Measurements from ENCODE around the gene SOCS4.

SOCS4 gene

DNA sequence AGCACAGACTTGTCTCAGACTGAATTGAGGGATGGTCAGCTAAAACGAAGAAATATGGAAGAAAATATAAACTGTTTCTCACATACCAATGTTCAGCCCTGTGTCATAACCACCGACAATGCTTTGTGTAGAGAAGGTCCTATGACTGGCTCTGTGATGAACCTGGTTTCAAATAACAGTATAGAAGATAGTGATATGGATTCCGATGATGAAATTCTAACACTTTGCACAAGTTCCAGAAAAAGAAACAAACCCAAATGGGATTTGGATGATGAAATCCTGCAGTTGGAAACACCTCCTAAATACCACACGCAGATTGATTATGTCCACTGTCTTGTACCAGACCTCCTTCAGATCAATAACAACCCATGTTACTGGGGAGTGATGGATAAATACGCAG lies 16.5 kb downstream of the SOCS4 start:
- no CpG with 5 or more reads among the region's 5 CpGs for WGBS, 2 donors (ENCODE audit: extremely low coverage in 2 of 2, insufficient read length in 2 of 2, insufficient replicate concordance in 1 of 2)
- no peak for DNase-seq (ENCODE audit: low spot score)

DNA sequence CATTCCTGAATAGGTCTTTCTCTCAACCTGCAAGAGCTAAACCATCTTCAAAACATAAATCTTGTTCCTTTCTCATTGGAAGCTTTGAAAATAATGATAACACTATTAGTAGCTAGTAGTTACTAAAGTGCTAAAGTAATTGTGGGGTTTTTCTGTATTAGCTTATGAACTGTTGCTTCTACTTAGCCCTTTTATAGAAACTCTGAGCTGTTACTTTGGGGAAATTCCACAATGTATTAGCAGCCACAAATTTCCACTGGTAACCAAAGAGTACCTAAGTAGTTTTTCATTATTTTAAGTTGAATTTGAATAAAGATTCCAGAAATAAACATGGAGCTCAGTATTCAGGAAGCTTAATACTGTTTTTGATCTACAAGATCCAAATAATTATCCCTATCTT lies 18.1 kb downstream of the SOCS4 start:
- no peak overlapping the region for H2AK5ac ChIP-seq (ENCODE audit: low read depth, low read length)
- no peak overlapping the region for H2BK12ac ChIP-seq (ENCODE audit: low read length)
- no peak overlapping the region for H3K4me2 ChIP-seq (ENCODE audit: insufficient read depth, low read length, poor library complexity, severe bottlenecking)
- no peak overlapping the region for H3K9ac ChIP-seq (ENCODE audit: low read depth, low read length, poor library complexity)
- H3K14ac ChIP-seq (ENCODE audit: low read length): no peak overlapping the region
- no peaks in the 10 kb centered on the region for H3K9me3 ChIP-seq (replicated peaks in 1 of 2; ENCODE audit: control insufficient read depth in 2 of 2, insufficient read depth in 1 of 2, low read depth in 1 of 2, low read length in 2 of 2)
- no peak for DNase-seq (ENCODE audit: low spot score)
- peaks cover 9 to 55% of the 10 kb centered on the region in 2 donors for H3K36me3 ChIP-seq (replicated peaks in 1 of 2; ENCODE audit: control insufficient read depth in 2 of 2, insufficient read depth in 2 of 2, low read length in 2 of 2)
- H3K4ac ChIP-seq (ENCODE audit: low read length): no peak overlapping the region
- no peak overlapping the region for H3K23ac ChIP-seq (ENCODE audit: low read depth, low read length, poor library complexity)
- no peak overlapping the region for H2BK5ac ChIP-seq (ENCODE audit: low read length)
- H4K8ac ChIP-seq (ENCODE audit: low read depth, low read length): no peak overlapping the region
- no peaks in the 10 kb centered on the region for H3K79me1 ChIP-seq (ENCODE audit: low read depth, low read length)
- H3K18ac ChIP-seq (ENCODE audit: low read length): no peak overlapping the region
- no peak overlapping the region for H2BK120ac ChIP-seq (ENCODE audit: low read depth, low read length)
- H2BK15ac ChIP-seq (ENCODE audit: low read length): no peak overlapping the region
- H3K4me1 ChIP-seq (ENCODE audit: control insufficient read depth in 2 of 2, insufficient read depth in 1 of 2, low read depth in 1 of 2, low read length in 2 of 2): no peaks in the 10 kb centered on the region
- H4K91ac ChIP-seq (ENCODE audit: low read depth, low read length, poor library complexity): no peak overlapping the region
- H3K4me3 ChIP-seq (ENCODE audit: low read length in 2 of 2): no peak overlapping the region
- no peaks in the 10 kb centered on the region for H3K27me3 ChIP-seq (ENCODE audit: control insufficient read depth in 3 of 3, insufficient read depth in 3 of 3, low read depth in 1 of 3, low read length in 3 of 3)
- no peak overlapping the region for H2AFZ ChIP-seq (ENCODE audit: low read length)
- no peak overlapping the region for H3K27ac ChIP-seq (replicated peaks; ENCODE audit: low read length)

More for the DNA sequence above, 16.5 kb downstream of the SOCS4 start:
- H4K8ac ChIP-seq (ENCODE audit: low read depth, low read length): no peak overlapping the region
- H4K91ac ChIP-seq (ENCODE audit: low read depth, low read length, poor library complexity): no peak overlapping the region
- H3K27ac ChIP-seq (replicated peaks; ENCODE audit: low read length): no peak overlapping the region
- no peak overlapping the region for H2BK5ac ChIP-seq (ENCODE audit: low read length)
- peaks cover 9 to 69% of the 10 kb centered on the region in 2 donors for H3K36me3 ChIP-seq (replicated peaks in 1 of 2; ENCODE audit: control insufficient read depth in 2 of 2, insufficient read depth in 2 of 2, low read length in 2 of 2)
- no peaks in the 10 kb centered on the region for H3K4me1 ChIP-seq (ENCODE audit: control insufficient read depth in 2 of 2, insufficient read depth in 1 of 2, low read depth in 1 of 2, low read length in 2 of 2)
- H2BK12ac ChIP-seq (ENCODE audit: low read length): no peak overlapping the region
- no peak overlapping the region for H3K4ac ChIP-seq (ENCODE audit: low read length)
- no peak overlapping the region for H3K4me2 ChIP-seq (ENCODE audit: insufficient read depth, low read length, poor library complexity, severe bottlenecking)
- H3K27me3 ChIP-seq (ENCODE audit: control insufficient read depth in 3 of 3, insufficient read depth in 3 of 3, low read depth in 1 of 3, low read length in 3 of 3): no peaks in the 10 kb centered on the region
- H2AFZ ChIP-seq (ENCODE audit: low read length): no peak overlapping the region
- no peak overlapping the region for H3K4me3 ChIP-seq (ENCODE audit: low read length in 2 of 2)
- no peak overlapping the region for H3K14ac ChIP-seq (ENCODE audit: low read length)
- H3K23ac ChIP-seq (ENCODE audit: low read depth, low read length, poor library complexity): no peak overlapping the region
- no peaks in the 10 kb centered on the region for H3K79me1 ChIP-seq (ENCODE audit: low read depth, low read length)
- H2BK120ac ChIP-seq (ENCODE audit: low read depth, low read length): no peak overlapping the region
- H3K9me3 ChIP-seq (replicated peaks in 1 of 2; ENCODE audit: control insufficient read depth in 2 of 2, insufficient read depth in 1 of 2, low read depth in 1 of 2, low read length in 2 of 2): no peaks in the 10 kb centered on the region
- no peak overlapping the region for H3K18ac ChIP-seq (ENCODE audit: low read length)
- H2AK5ac ChIP-seq (ENCODE audit: low read depth, low read length): no peak overlapping the region
- no peak overlapping the region for H2BK15ac ChIP-seq (ENCODE audit: low read length)
- no peak overlapping the region for H3K9ac ChIP-seq (ENCODE audit: low read depth, low read length, poor library complexity)

DNA sequence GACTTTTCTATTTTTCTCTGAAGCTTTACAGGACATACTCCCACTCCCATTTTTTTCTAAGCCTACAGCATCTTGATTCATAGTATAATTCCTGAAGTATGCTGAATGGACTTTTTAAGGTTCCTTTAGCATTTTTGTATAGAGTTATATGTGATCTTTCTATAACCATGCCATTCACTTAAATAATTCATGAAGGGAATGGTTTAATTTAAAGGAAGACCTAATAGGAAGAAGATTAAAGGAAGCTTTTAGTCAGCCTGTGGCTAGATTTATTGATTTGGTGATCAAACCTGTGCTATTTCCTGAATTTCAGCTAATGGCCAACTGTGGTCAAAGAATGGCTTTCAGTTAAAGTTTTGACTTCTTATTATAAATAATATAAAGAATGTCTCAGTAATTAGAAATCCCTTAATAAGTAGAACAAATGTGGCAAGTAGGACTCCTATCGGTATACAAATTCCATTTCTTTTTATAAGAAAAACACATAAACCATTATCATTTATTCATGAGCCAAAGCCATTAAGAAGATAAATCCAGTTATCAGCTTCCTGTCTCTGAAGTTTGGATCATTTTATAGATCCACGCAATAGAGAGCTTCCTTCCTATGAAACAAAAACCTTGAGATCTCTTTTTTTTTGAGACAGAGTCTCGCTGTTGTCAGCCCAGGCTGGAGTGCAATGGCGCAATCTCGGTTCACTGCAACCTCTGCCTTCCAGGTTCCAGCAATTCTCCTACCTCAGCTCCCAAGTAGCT lies 20.4 kb downstream of the SOCS4 start:
- Histone ChIP-seq H3K4me3 (ENCODE audit: low read length in 2 of 2) (no peak overlapping the region), H2AFZ (ENCODE audit: low read length) (no peak overlapping the region), H4K8ac (ENCODE audit: low read depth, low read length) (no peak overlapping the region), H3K4me1 (ENCODE audit: control insufficient read depth in 2 of 2, insufficient read depth in 1 of 2, low read depth in 1 of 2, low read length in 2 of 2) (peaks cover 3% of the 10 kb centered on the region in 2 donors), H2AK5ac (ENCODE audit: low read depth, low read length) (no peak overlapping the region), H2BK5ac (ENCODE audit: low read length) (no peak overlapping the region), H3K27me3 (ENCODE audit: control insufficient read depth in 3 of 3, insufficient read depth in 3 of 3, low read depth in 1 of 3, low read length in 3 of 3) (no peaks in the 10 kb centered on the region), H3K23ac (ENCODE audit: low read depth, low read length, poor library complexity) (no peak overlapping the region), H3K79me1 (ENCODE audit: low read depth, low read length) (peaks cover 4% of the 10 kb centered on the region), H3K36me3 (replicated peaks in 1 of 2; ENCODE audit: control insufficient read depth in 2 of 2, insufficient read depth in 2 of 2, low read length in 2 of 2) (peaks cover 9 to 39% of the 10 kb centered on the region in 2 donors), H2BK15ac (ENCODE audit: low read length) (no peak overlapping the region), H2BK12ac (ENCODE audit: low read length) (no peak overlapping the region), H3K14ac (ENCODE audit: low read length) (no peak overlapping the region), H2BK120ac (ENCODE audit: low read depth, low read length) (no peak overlapping the region), H3K9me3 (replicated peaks in 1 of 2; ENCODE audit: control insufficient read depth in 2 of 2, insufficient read depth in 1 of 2, low read depth in 1 of 2, low read length in 2 of 2) (no peaks in the 10 kb centered on the region), H4K91ac (ENCODE audit: low read depth, low read length, poor library complexity) (no peak overlapping the region), H3K9ac (ENCODE audit: low read depth, low read length, poor library complexity) (no peak overlapping the region), H3K18ac (ENCODE audit: low read length) (no peak overlapping the region), H3K4ac (ENCODE audit: low read length) (no peak overlapping the region), H3K27ac (replicated peaks; ENCODE audit: low read length) (no peak overlapping the region), H3K4me2 (ENCODE audit: insufficient read depth, low read length, poor library complexity, severe bottlenecking) (no peak overlapping the region)
- WGBS, 2 donors (ENCODE audit: extremely low coverage in 2 of 2, insufficient read length in 2 of 2, insufficient replicate concordance in 1 of 2): no CpG with 5 or more reads among the region's 5 CpGs
- no peak for DNase-seq (ENCODE audit: low spot score)

DNA sequence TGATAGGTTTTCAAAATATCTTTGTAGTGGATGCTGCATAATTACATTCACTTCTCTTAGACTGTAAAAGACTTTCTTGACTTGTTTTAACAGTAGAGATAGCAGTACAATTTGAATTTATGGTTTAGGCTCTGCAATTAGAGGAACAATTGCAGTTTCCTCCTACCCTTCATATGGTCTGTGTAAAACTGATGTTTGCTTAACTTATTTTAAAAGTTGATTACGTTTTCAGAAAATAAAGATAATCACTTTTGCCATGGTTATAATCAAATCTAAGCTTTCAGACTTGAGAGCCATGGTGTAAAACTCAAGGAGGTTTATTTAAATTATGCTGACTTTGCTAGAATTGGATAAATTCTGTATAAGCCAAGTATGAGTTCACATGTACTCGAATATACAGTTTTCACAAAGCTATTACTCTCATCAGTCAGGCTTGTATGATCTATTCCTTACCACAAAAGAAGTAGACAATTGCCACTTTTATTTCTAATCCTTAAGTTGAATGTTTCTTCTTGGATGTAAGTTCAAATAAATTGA lies 21.9 kb downstream of the SOCS4 start:
- no peak overlapping the region for H2BK15ac ChIP-seq (ENCODE audit: low read length)
- H2AFZ ChIP-seq (ENCODE audit: low read length): no peak overlapping the region
- peaks cover 6 to 12% of the 10 kb centered on the region in 2 donors for H3K4me1 ChIP-seq (ENCODE audit: control insufficient read depth in 2 of 2, insufficient read depth in 1 of 2, low read depth in 1 of 2, low read length in 2 of 2)
- H3K27ac ChIP-seq (replicated peaks; ENCODE audit: low read length): no peak overlapping the region
- H4K91ac ChIP-seq (ENCODE audit: low read depth, low read length, poor library complexity): no peak overlapping the region
- H3K4ac ChIP-seq (ENCODE audit: low read length): no peak overlapping the region
- H3K36me3 ChIP-seq (replicated peaks in 1 of 2; ENCODE audit: control insufficient read depth in 2 of 2, insufficient read depth in 2 of 2, low read length in 2 of 2): peaks cover under 1 to 39% of the 10 kb centered on the region in 2 donors
- H3K23ac ChIP-seq (ENCODE audit: low read depth, low read length, poor library complexity): no peak overlapping the region
- H2BK120ac ChIP-seq (ENCODE audit: low read depth, low read length): no peak overlapping the region
- H4K8ac ChIP-seq (ENCODE audit: low read depth, low read length): no peak overlapping the region
- peaks cover 0 to 2% of the 10 kb centered on the region in 2 donors for H3K9me3 ChIP-seq (replicated peaks in 1 of 2; ENCODE audit: control insufficient read depth in 2 of 2, insufficient read depth in 1 of 2, low read depth in 1 of 2, low read length in 2 of 2)
- H2AK5ac ChIP-seq (ENCODE audit: low read depth, low read length): no peak overlapping the region
- H2BK12ac ChIP-seq (ENCODE audit: low read length): no peak overlapping the region
- no peak overlapping the region for H3K14ac ChIP-seq (ENCODE audit: low read length)
- no peaks in the 10 kb centered on the region for H3K27me3 ChIP-seq (ENCODE audit: control insufficient read depth in 3 of 3, insufficient read depth in 3 of 3, low read depth in 1 of 3, low read length in 3 of 3)
- no peak overlapping the region for H3K4me2 ChIP-seq (ENCODE audit: insufficient read depth, low read length, poor library complexity, severe bottlenecking)
- peaks cover 4% of the 10 kb centered on the region for H3K79me1 ChIP-seq (ENCODE audit: low read depth, low read length)
- no CpG with 5 or more reads among the region's 2 CpGs for WGBS, 2 donors (ENCODE audit: extremely low coverage in 2 of 2, insufficient read length in 2 of 2, insufficient replicate concordance in 1 of 2)
- no peak overlapping the region for H2BK5ac ChIP-seq (ENCODE audit: low read length)
- no peak overlapping the region for H3K4me3 ChIP-seq (ENCODE audit: low read length in 2 of 2)
- no peak overlapping the region for H3K9ac ChIP-seq (ENCODE audit: low read depth, low read length, poor library complexity)
- no peak for DNase-seq (ENCODE audit: low spot score)
- H3K18ac ChIP-seq (ENCODE audit: low read length): no peak overlapping the region
